Endothelial cell of umbilical vein (primary cell): ENCODE results near the gene ZMIZ2. TPM values are rescaled to one million over a fixed set of nuclear protein-coding genes. Genes with fewer than 3 reads are reported as not detected.

Experiments
- BruUV-seq: library from RNA; stranded (reverse); fragments of 400-500 nt; replicated peaks from 2 replicates; lab custom pipeline; 2021; lab: Mats Ljungman, UMichigan
- CTCF ChIA-PET: fragments of 300-600, 350-600 bp; sonication (Branson Sonifier 250); formaldehyde crosslinking; loops from one replicate; lab custom pipeline; 2021; ENCODE audit warnings: antibody characterized with exemption, inconsistent platforms; lab: Charles Lee
- POLR2A ChIA-PET: fragments of 300-600, 350-600 bp; sonication (Branson Sonifier 250); formaldehyde crosslinking; loops from one replicate; lab custom pipeline; 2021; ENCODE audit warnings: antibody characterized with exemption, inconsistent platforms; lab: Charles Lee
- DNase-seq: peaks from one replicate; pipeline ENCODE4 v3.0.0-alpha.2; 2011; ENCODE audit warnings: low read depth, low spot score
- FAIRE-seq: peaks from 2 replicates; lab custom pipeline; 2011; peaks lifted over from hg19 to GRCh38; lab: Jason Lieb, UNC
- H2AFZ ChIP-seq: 2 replicates; pipeline ENCODE4 v1.6.0; 2012; ENCODE audit warnings: low read depth, low read length, control low read depth, inconsistent platforms
- H3K27ac ChIP-seq: 2 replicates; pipeline ENCODE4 v1.5.1; 2011; ENCODE audit warnings: low read depth, mild to moderate bottlenecking, control low read depth, low read length, moderate library complexity; ENCODE audit not compliant: insufficient read depth
- H3K27me3 ChIP-seq, 2 experiments: 2 replicates each; pipeline versions ENCODE4 v1.6.0 to v1.6.1; 2011; ENCODE audit warnings: low read length in 2 of 2, mixed read lengths in 1 of 2; ENCODE audit not compliant: control insufficient read depth in 2 of 2, insufficient read depth in 2 of 2
- H3K36me3 ChIP-seq, 2 experiments: 2 replicates in 1 of 2; 3 replicates in 1 of 2; pipeline ENCODE4 v1.5.1; 2011; ENCODE audit warnings: low read length in 2 of 2, mild to moderate bottlenecking in 1 of 2, moderate library complexity in 1 of 2; ENCODE audit not compliant: control insufficient read depth in 2 of 2, insufficient read depth in 2 of 2; ENCODE audit errors: extremely low read depth in 1 of 2
- H3K4me1 ChIP-seq: 3 replicates; pipeline ENCODE4 v1.5.1; 2011; ENCODE audit warnings: mild to moderate bottlenecking, low read length; ENCODE audit not compliant: control insufficient read depth, insufficient read depth; ENCODE audit errors: extremely low read depth
- H3K4me2 ChIP-seq: 2 replicates; pipeline ENCODE4 v1.6.1; 2011; ENCODE audit warnings: low read length, control low read depth, mixed read lengths; ENCODE audit not compliant: insufficient read depth
- H3K4me3 ChIP-seq, 3 experiments: fragments of 200-600 bp in 1 of 3; sonication (generic), shearing (Covaris generic) in 1 of 3; replicated peaks in 1 of 3; 2 replicates each; pipeline ENCODE4 v1.5.1; 2011 to 2016; ENCODE audit warnings: control low read depth in 3 of 3, low read length in 3 of 3, mild to moderate bottlenecking in 2 of 3, inconsistent platforms in 1 of 3, low read depth in 1 of 3, moderate library complexity in 1 of 3; ENCODE audit not compliant: insufficient read depth in 1 of 3
- H3K79me2 ChIP-seq: 2 replicates; pipeline ENCODE4 v1.6.0; 2012; ENCODE audit warnings: low read length, inconsistent platforms; ENCODE audit not compliant: control insufficient read depth, insufficient read depth
- H3K9ac ChIP-seq: replicated peaks from 2 replicates; pipeline ENCODE3; 2011; ENCODE audit warnings: low read length, control low read depth; ENCODE audit not compliant: insufficient read depth; ENCODE audit errors: extremely low read depth
- H3K9me1 ChIP-seq: replicated peaks from 3 replicates; pipeline ENCODE4 v1.6.0; 2011; ENCODE audit warnings: mild to moderate bottlenecking, low read length; ENCODE audit not compliant: control insufficient read depth, insufficient read depth; ENCODE audit errors: extremely low read depth
- H3K9me3 ChIP-seq: replicated peaks from 2 replicates; pipeline ENCODE4 v1.5.1; 2012; ENCODE audit warnings: low read length, inconsistent platforms; ENCODE audit not compliant: control insufficient read depth, insufficient read depth
- H4K20me1 ChIP-seq: replicated peaks from 2 replicates; pipeline ENCODE3; 2011; ENCODE audit warnings: mild to moderate bottlenecking, low read length; ENCODE audit not compliant: control insufficient read depth, insufficient read depth; ENCODE audit errors: extremely low read depth
- EZH2 ChIP-seq: IDR thresholded peaks from 2 replicates; pipeline ENCODE4 v1.6.1; 2012; ENCODE audit warnings: borderline replicate concordance, low read depth, mild to moderate bottlenecking, moderate library complexity, low read length, inconsistent platforms; ENCODE audit not compliant: severe bottlenecking
- FOS ChIP-seq: IDR thresholded peaks from 2 replicates; pipeline ENCODE4 v1.6.1; 2011; ENCODE audit warnings: mild to moderate bottlenecking, low read length, moderate library complexity, borderline replicate concordance; ENCODE audit not compliant: insufficient read depth
- GATA2 ChIP-seq: IDR thresholded peaks from 2 replicates; pipeline ENCODE4 v1.7.0; 2011; ENCODE audit warnings: low read depth, mild to moderate bottlenecking, moderate library complexity, mixed read lengths, low read length; ENCODE audit not compliant: insufficient read length, insufficient read depth
- JUN ChIP-seq: IDR thresholded peaks from 2 replicates; pipeline ENCODE4 v1.6.1; 2011; ENCODE audit warnings: borderline replicate concordance, low read depth; ENCODE audit not compliant: insufficient read length, insufficient read depth
- MAX ChIP-seq: IDR thresholded peaks from 2 replicates; pipeline ENCODE4 v1.6.1; 2011; ENCODE audit not compliant: insufficient read depth, insufficient read length
- POLR2A ChIP-seq: IDR thresholded peaks from 2 replicates; pipeline ENCODE4 v1.6.1; 2012; ENCODE audit warnings: low read depth, mild to moderate bottlenecking, control low read depth, low read length
- POLR2AphosphoS5 ChIP-seq: IDR thresholded peaks from 2 replicates; pipeline ENCODE4 v1.6.1; 2012; ENCODE audit warnings: low read depth, mild to moderate bottlenecking, control low read depth, low read length, moderate library complexity; ENCODE audit not compliant: insufficient read depth
- dilution Hi-C: fragments of 300-500 bp; cut with MboI; formaldehyde crosslinking; loops from one replicate; pipeline ENCODE4 v1.15.0; 2019; ENCODE audit warnings: low sequenced_read_pairs; ENCODE audit not compliant: extremely low pct_ligation_motif_present
- intact Hi-C: fragments of 100-400 bp; cut with micrococcal nuclease; formaldehyde crosslinking; loops from one replicate; pipeline ENCODE4 v1.10.0; 2022
- polyA plus RNA-seq, 4 experiments: library from polyadenylated mRNA; depleted of rRNA in 3 of 4; stranded (reverse) in 3 of 4; unstranded in 1 of 4; fragments of >200 nt; gene quantifications; 2 replicates each; pipeline versions ENCODE4 v1.2.1 to v1.2.3, GENCODE V29; 2011 to 2012; ENCODE audit warnings: missing spikeins in 1 of 4
- total RNA-seq: library from RNA; stranded (reverse); gene quantifications from 2 replicates; pipeline ENCODE4 v1.2.3, GENCODE V29; 2021

ZMIZ2 gene
- total and polyA plus RNA-seq, 2 donors (not counting 3 experiments of a cell fraction or from before 2014, with no cell fraction given): 30.6 to 87.5 TPM

GRCh38 chr7:44709945-44710596, 38.6 kb upstream of the ZMIZ2 start:
- Histone ChIP-seq H3K9me1 (no peaks in the 10 kb centered on the region), H4K20me1 (no peaks in the 10 kb centered on the region), H3K36me3 (peaks cover 0 to 23% of the 10 kb centered on the region in 2 experiments), H3K79me2 (no peaks in the 10 kb centered on the region), H3K4me1 (no peaks in the 10 kb centered on the region), H3K27me3 (no peaks in the 10 kb centered on the region), H3K27ac (no peak overlapping the region), H3K9me3 (no peaks in the 10 kb centered on the region), H2AFZ (no peak overlapping the region), H3K9ac (no peak overlapping the region), H3K4me3 (no peak overlapping the region), H3K4me2 (no peak overlapping the region)
- BruUV-seq: no TSS peak
- ChIA-PET CTCF (interaction anchor here (0.7 to 1.6 kb wide), 3 partner anchors 13 to 71 kb away, joined by 3 read pairs; no protein-coding TSS in a partner anchor), POLR2A (interaction anchor here (0.6 kb wide), 2 partner anchors 11 to 17 kb away, joined by 4 to 7 read pairs; no protein-coding TSS in a partner anchor)
- DNase-seq: no peak
- FAIRE-seq: no peak
- TF ChIP-seq POLR2A (no peak), MAX (no peak), POLR2AphosphoS5 (no peak), JUN (no peak), GATA2 (no peak), FOS (no peak)
- intact Hi-C loops (no loop called here), dilution Hi-C loops (no loop called here)

- H3K27me3 ChIP-seq: no peaks in the 10 kb centered on the region
- dilution Hi-C loops (no loop called here), intact Hi-C loops (no loop called here)
- H3K4me3 ChIP-seq: no peak overlapping the region
- no peak for TF ChIP-seq MAX
- TF ChIP-seq EZH2: no peak
- DNase-seq: no peak
- ChIA-PET CTCF (no interaction called here), POLR2A (no interaction called here)
- no peak overlapping the region for H3K9ac ChIP-seq
- H3K27ac ChIP-seq: no peak overlapping the region
- no peak overlapping the region for H2AFZ ChIP-seq
- H3K4me2 ChIP-seq: no peak overlapping the region
- no TSS peak for BruUV-seq
- no peaks in the 10 kb centered on the region for H4K20me1 ChIP-seq
- H3K36me3 ChIP-seq: peaks cover 0 to 23% of the 10 kb centered on the region in 2 experiments
- H3K9me3 ChIP-seq: no peaks in the 10 kb centered on the region
- no peak for FAIRE-seq
- no peaks in the 10 kb centered on the region for H3K4me1 ChIP-seq
- no peaks in the 10 kb centered on the region for H3K79me2 ChIP-seq
- no peaks in the 10 kb centered on the region for H3K9me1 ChIP-seq
Measured at GRCh38 chr7:44711528-44711927, 37.1 kb upstream of the ZMIZ2 start.
